Stomach (tissue), 9 donors: ENCODE results near the gene HSD17B2. TPM values are rescaled to one million over a fixed set of nuclear protein-coding genes. Genes with fewer than 3 reads are reported as not detected.

Source experiments
- DNase-seq, 2 donors: peaks; one replicate each; pipeline versions ENCODE4 v3.0.0 to v3.0.0-alpha.2; 2013 to 2019
- H3K27ac ChIP-seq, 5 donors: fragments of 200-600 bp in 4 of 5; sonication (generic) in 4 of 5; one replicate each; pipeline ENCODE4 v1.5.1; 2013 to 2019; ENCODE audit warnings: mild to moderate bottlenecking in 1 of 5, moderate library complexity in 1 of 5
- H3K27me3 ChIP-seq, 3 donors: fragments of 200-600 bp; sonication (generic); one replicate each; pipeline ENCODE4 v1.5.1; 2017 to 2019; ENCODE audit warnings: mixed run types in 1 of 3
- H3K36me3 ChIP-seq, 4 donors: fragments of 200-600 bp; sonication (generic); 1 replicate in 3 of 4; 2 replicates in 1 of 4; pipeline ENCODE4 v1.5.1; 2016 to 2019
- H3K4me1 ChIP-seq, 4 donors: fragments of 200-600 bp; sonication (generic); one replicate each; pipeline ENCODE4 v1.5.1; 2016 to 2019
- H3K4me3 ChIP-seq, 4 donors: fragments of 200-600 bp; sonication (generic) in 3 of 4; one replicate each; pipeline ENCODE4 v1.5.1; 2016 to 2019; ENCODE audit warnings: mild to moderate bottlenecking in 1 of 4
- H3K9me3 ChIP-seq, 4 donors: fragments of 200-600 bp; sonication (generic); one replicate each; pipeline ENCODE4 v1.5.1; 2016 to 2019
- CTCF ChIP-seq, 7 experiments: fragments of 450-650 bp in 4 of 7; fragments of 200-600 bp in 3 of 7; sonication (generic) in 3 of 7; IDR thresholded peaks; one replicate each; pipeline ENCODE4 v1.5.1; 2016 to 2019; ENCODE audit warnings: antibody characterized with exemption in 7 of 7, control low read depth in 2 of 7, mild to moderate bottlenecking in 1 of 7
- EP300 ChIP-seq: sonication (generic); formaldehyde crosslinking; IDR thresholded peaks from one replicate; pipeline ENCODE4 v1.6.1; 2017; ENCODE audit warnings: antibody characterized with exemption
- POLR2A ChIP-seq, 4 donors: fragments of 450-650 bp; IDR thresholded peaks; one replicate each; pipeline ENCODE4 v1.6.1; 2016; ENCODE audit warnings: antibody characterized with exemption in 4 of 4, control low read depth in 2 of 4, mild to moderate bottlenecking in 1 of 4, moderate library complexity in 1 of 4
- POLR2AphosphoS5 ChIP-seq, 3 donors: sonication (generic); formaldehyde crosslinking; IDR thresholded peaks; one replicate each; pipeline ENCODE4 v1.6.1; 2016; ENCODE audit warnings: antibody characterized with exemption in 3 of 3
- WGBS, 5 donors: extraction: QIAGEN DNeasy Blood & Tissue Kit in 3 of 5; methylation state at CpG; one replicate each; pipeline versions ENCODE4 v1.1.5 to v1.1.7; 2013 to 2018; 5-methylcytosine and 5-hydroxymethylcytosine counted together
- intact Hi-C: fragments of 100-400 bp; cut with DNase I; formaldehyde crosslinking; loops from one replicate; pipeline ENCODE4 v1.15.1; 2023; ENCODE audit warnings: low total_unique reads
- polyA plus RNA-seq, 3 donors: library from polyadenylated mRNA; stranded (reverse); fragments of 200-250 nt; gene quantifications; one replicate each; pipeline ENCODE4 v1.2.3, GENCODE V29; 2013
- total RNA-seq, 5 donors: library from RNA; depleted of rRNA; stranded (reverse); fragments of >200 nt; gene quantifications; one replicate each; pipeline versions ENCODE4 v1.1.0 to v1.2.3, GENCODE V29; 2014 to 2016
- donor health status: healthy with polysubstance abuse.
- donor health status: Bipolar disorder and iron deficiency.
- donor health status: healthy.

Gene HSD17B2
- total and polyA plus RNA-seq, 8 donors = 6.6 to 25.7 (median 15.2) TPM; not detected in 1

GRCh38 chr16:82013139-82013538 lies 21.9 kb upstream of the HSD17B2 start:
- DNase-seq = no peak
- Histone ChIP-seq H3K4me1 (peaks cover 0 to 21% (median 8%) of the 10 kb centered on the region in 4 donors), H3K36me3 (peaks cover 0 to 10% (median 0%) of the 10 kb centered on the region in 4 donors), H3K27me3 (peaks cover 0 to 9% (median 0%) of the 10 kb centered on the region in 3 donors), H3K9me3 (peaks cover 5 to 22% (median 21%) of the 10 kb centered on the region in 4 donors), H3K27ac (no peak overlapping the region), H3K4me3 (no peak overlapping the region)
- intact Hi-C loops = no loop called here
- no peak for TF ChIP-seq CTCF (IDR thresholded peaks at IDR 0.05)
- no peak for TF ChIP-seq POLR2A (IDR thresholded peaks at IDR 0.05)
- no peak for TF ChIP-seq EP300
- TF ChIP-seq POLR2AphosphoS5 (IDR thresholded peaks at IDR 0.05) = no peak
- WGBS, 5 donors = 64 to 87% (median 81%) methylated on average over 2 of the region's 2 CpGs

GRCh38 chr16:82016263-82016662 lies 18.8 kb upstream of the HSD17B2 start:
- Histone ChIP-seq H3K27me3 (peaks cover 0 to 4% (median 0%) of the 10 kb centered on the region in 3 donors), H3K4me3 (no peak overlapping the region), H3K36me3 (no peaks in the 10 kb centered on the region), H3K9me3 (peaks cover 0 to 11% (median 7%) of the 10 kb centered on the region in 4 donors), H3K4me1 (peaks cover 0 to 13% (median 6%) of the 10 kb centered on the region in 4 donors), H3K27ac (peak overlapping the region in 2 of 5 donors; percentile 10 to 47)
- TF ChIP-seq POLR2A (IDR thresholded peaks at IDR 0.05) = no peak
- TF ChIP-seq CTCF (IDR thresholded peaks at IDR 0.05) = peak in 3 of 7 experiments; percentile 17 to 51 (median 40)
- intact Hi-C loops = no loop called here
- WGBS, 5 donors = 9 to 21% (median 15%) methylated on average over 7 of the region's 7 CpGs
- peak in 1 of 2 donors; percentile 40 for DNase-seq

GRCh38 chr16:82016964-82017363 lies 18.1 kb upstream of the HSD17B2 start:
- Histone ChIP-seq H3K36me3 (no peaks in the 10 kb centered on the region), H3K9me3 (peaks cover 0 to 11% (median 7%) of the 10 kb centered on the region in 4 donors), H3K4me1 (peaks cover 0 to 12% (median 4%) of the 10 kb centered on the region in 4 donors), H3K4me3 (no peak overlapping the region), H3K27me3 (no peaks in the 10 kb centered on the region), H3K27ac (no peak overlapping the region)
- 64 to 82% (median 73%) methylated on average over 2 of the region's 2 CpGs for WGBS, 5 donors
- intact Hi-C loops = no loop called here
- DNase-seq = no peak
- no peak for TF ChIP-seq EP300
- TF ChIP-seq POLR2A (IDR thresholded peaks at IDR 0.05) = no peak
- no peak for TF ChIP-seq POLR2AphosphoS5 (IDR thresholded peaks at IDR 0.05)
- TF ChIP-seq CTCF (IDR thresholded peaks at IDR 0.05) = no peak

- no peak for TF ChIP-seq EP300
- no peak for TF ChIP-seq CTCF (IDR thresholded peaks at IDR 0.05)
- no peak for TF ChIP-seq POLR2A (IDR thresholded peaks at IDR 0.05)
- no peak for TF ChIP-seq POLR2AphosphoS5 (IDR thresholded peaks at IDR 0.05)
- Histone ChIP-seq H3K4me3 (no peak overlapping the region), H3K4me1 (peaks cover 0 to 12% (median 4%) of the 10 kb centered on the region in 4 donors), H3K36me3 (no peaks in the 10 kb centered on the region), H3K27ac (no peak overlapping the region), H3K9me3 (peaks cover 0 to 11% (median 7%) of the 10 kb centered on the region in 4 donors), H3K27me3 (no peaks in the 10 kb centered on the region)
- DNase-seq = no peak
- WGBS, 5 donors = 81 to 86% (median 83%) methylated on average over 6 of the region's 6 CpGs
- intact Hi-C loops = no loop called here
Measured at GRCh38 chr16:82017911-82018568, 17.0 kb upstream of the HSD17B2 start.
